SK-N-SH (cell line): ENCODE data around the gene DNAH5.

ENCODE experiments used
- EP300 ChIP-seq, 2 experiments: IDR thresholded peaks; 2 replicates each; pipeline versions ENCODE4 v1.4.0 to v1.6.1; 2012; ENCODE audit warnings: borderline replicate concordance in 1 of 2, low read depth in 1 of 2, low read length in 1 of 2
- EZH2phosphoT487 ChIP-seq: fragments of 200-600 bp; sonication (generic); IDR thresholded peaks from 2 replicates; pipeline ENCODE4 v1.6.1; 2017; ENCODE audit warnings: low read depth, mixed run types, mild to moderate bottlenecking, antibody characterized with exemption, moderate library complexity, borderline replicate concordance
- GABPA ChIP-seq: IDR thresholded peaks from 2 replicates; pipeline ENCODE4 v1.4.0; 2012; ENCODE audit warnings: low read depth, mild to moderate bottlenecking
- POLR2AphosphoS5 ChIP-seq: IDR thresholded peaks from 2 replicates; pipeline ENCODE4 v1.6.1; 2012; ENCODE audit warnings: low read depth, low read length
- REST ChIP-seq: IDR thresholded peaks from 2 replicates; pipeline ENCODE4 v1.6.1; 2012; ENCODE audit warnings: mild to moderate bottlenecking, low read depth, low read length, moderate library complexity
- TAF1 ChIP-seq: IDR thresholded peaks from 2 replicates; pipeline ENCODE4 v1.6.1; 2012; ENCODE audit warnings: low read depth, mild to moderate bottlenecking, low read length, moderate library complexity, borderline replicate concordance
- TEAD4 ChIP-seq: IDR thresholded peaks from 2 replicates; pipeline ENCODE4 v1.4.0; 2012; ENCODE audit warnings: mild to moderate bottlenecking, borderline replicate concordance; ENCODE audit not compliant: insufficient read depth
- USF2 ChIP-seq: fragments of 150-350 bp; IDR thresholded peaks from 2 replicates; pipeline ENCODE4 v1.6.1; 2017; ENCODE audit warnings: antibody characterized with exemption, low read length, low read depth, borderline replicate concordance

GRCh38 chr5:13814301-13814700, 130.2 kb downstream of the DNAH5 start:
- TF ChIP-seq GABPA = no peak
- no peak for TF ChIP-seq USF2
- TF ChIP-seq REST = no peak
- no peak for TF ChIP-seq TEAD4
- no peak for TF ChIP-seq TAF1
- no peak for TF ChIP-seq POLR2AphosphoS5
- no peak for TF ChIP-seq EZH2phosphoT487
- no peak for TF ChIP-seq EP300 (IDR thresholded peaks at IDR 0.05; ENCODE audit: borderline replicate concordance in 1 of 2, low read depth in 1 of 2, low read length in 1 of 2)
